ENCODE data around the gene AP3D1.
"Not testable (repeated sequence)": the region's sequence is repeated elsewhere in the genome, so short reads cannot be mapped to it uniquely, and the experiment has no call there.

AP3D1 gene

DNA sequence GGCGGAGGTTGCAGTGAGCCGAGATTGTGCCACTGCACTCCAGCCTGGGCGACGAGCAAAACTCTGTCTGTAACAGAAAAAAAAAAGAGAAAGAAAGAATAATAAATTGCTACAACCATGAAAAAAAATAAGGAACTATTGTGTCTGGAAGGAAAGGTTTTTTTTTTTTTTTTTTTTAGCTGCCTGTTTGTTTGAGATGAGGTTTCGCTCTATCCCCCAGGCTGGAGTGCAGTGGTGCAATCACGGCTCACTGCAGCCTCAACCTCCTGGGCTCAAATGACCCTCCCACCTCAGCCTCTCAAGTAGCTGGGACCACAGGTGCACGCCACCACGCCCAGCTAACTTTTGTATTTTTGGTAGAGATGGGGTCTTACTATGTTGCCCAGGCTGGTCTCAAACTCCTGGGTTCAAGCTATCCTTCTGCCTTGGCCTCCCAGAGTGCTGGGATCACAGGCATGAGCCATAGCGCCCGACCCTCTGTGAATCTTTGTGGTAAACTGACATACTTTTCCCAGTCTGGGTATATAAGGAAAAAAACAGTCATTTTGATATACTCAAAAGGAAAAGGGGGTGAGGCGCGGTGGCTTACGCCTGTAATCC lies 59.3 kb downstream of the AP3D1 start:
- in situ Hi-C loops (cut with HindIII; ENCODE audit: low sequenced_read_pairs) = not testable (repeated sequence)

GRCh38 chr19:2089727-2090053 lies 61.7 kb downstream of the AP3D1 start:
- in situ Hi-C loops (cut with HindIII; ENCODE audit: low sequenced_read_pairs) = no loop called here

DNA sequence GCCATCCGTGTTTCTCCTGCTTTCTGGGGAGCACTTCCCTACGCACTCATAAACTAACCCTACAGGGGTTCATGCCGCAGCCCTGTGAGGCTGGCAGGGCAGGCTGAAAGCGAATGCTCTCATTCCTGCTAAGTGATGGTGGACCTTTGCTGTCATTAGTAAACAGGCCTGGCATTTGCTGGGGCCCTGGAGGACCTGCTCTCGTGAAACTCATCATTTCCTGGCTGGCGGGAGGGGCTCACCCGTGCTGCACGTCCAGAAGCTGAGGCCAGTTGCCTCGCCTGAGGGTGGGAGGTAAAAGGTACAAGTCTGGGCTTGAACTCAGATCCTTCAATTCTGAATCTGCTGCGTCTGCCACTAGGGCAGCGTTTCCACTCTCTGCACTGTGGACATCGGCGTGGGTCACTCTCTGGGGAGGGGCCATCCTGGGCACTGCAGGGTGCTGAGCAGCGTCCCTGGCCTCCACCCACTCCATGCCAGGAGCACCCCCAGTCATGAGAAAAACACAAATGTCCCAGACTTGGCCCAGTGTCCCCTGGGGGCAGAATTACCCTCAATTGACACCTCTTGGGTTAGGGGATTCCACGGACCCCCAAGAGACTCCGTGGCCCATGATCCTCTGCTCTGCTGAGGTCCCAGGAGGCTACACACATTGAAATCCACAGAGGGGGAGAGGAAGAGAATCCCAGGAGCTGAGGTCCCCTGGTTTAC lies 62.2 kb downstream of the AP3D1 start:
- in situ Hi-C loops (cut with HindIII; ENCODE audit: low sequenced_read_pairs) = no loop called here

- in situ Hi-C loops (cut with HindIII; ENCODE audit: low sequenced_read_pairs) = no loop called here
Observed at GRCh38 chr19:2087621-2088100, 63.7 kb downstream of the AP3D1 start.

DNA sequence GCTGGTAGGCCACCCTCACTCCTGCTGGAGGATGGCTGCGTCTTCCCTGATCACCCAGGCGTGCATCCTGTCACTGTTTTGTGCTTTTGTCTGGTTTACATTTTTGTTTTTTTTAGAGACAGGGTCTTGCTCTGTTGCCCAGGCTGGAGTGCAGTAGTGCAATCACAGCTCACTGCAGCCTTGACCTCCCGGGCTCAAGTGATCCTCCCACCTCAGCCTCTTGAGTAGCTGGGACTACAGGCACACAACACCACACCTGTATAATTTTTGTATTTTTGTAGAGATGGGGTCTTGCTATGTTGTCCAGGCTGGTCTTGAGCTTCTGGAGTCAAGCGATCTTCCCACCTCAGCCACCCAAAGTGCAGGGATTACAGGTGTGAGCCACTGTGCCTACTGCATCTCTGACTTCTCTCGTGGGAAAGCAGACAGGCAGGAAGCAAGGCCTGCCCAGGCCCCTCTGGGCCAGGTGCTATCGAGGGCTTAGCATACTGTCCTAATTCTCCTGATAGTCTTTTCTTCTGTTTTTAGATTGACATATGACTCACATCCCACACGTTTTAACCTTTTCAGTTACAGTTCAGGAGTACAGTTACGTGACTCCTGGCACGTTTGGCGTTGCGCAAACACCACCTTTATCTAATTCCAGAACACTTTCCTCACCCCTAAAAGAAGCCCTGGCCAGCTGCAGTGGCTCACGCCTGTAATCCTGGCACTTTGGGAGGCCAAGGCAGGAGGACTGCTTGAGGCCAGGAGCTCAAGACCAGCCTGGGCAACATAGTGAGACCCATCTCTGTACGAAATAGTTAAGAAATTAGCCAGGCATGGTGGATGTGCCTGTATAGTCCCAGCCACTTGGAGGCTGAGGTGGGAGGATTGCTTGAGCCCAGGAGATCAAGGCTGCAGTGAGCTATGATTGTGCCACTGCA lies 64.4 kb downstream of the AP3D1 start:
- in situ Hi-C loops (cut with HindIII; ENCODE audit: low sequenced_read_pairs) = not testable (repeated sequence)

- in situ Hi-C loops (cut with HindIII; ENCODE audit: low sequenced_read_pairs) = no loop called here
Observed at GRCh38 chr19:2084993-2085720, 66.2 kb downstream of the AP3D1 start.

- in situ Hi-C loops (cut with HindIII; ENCODE audit: low sequenced_read_pairs) = no loop called here
Observed at GRCh38 chr19:2083174-2083854, 68.1 kb downstream of the AP3D1 start.

DNA sequence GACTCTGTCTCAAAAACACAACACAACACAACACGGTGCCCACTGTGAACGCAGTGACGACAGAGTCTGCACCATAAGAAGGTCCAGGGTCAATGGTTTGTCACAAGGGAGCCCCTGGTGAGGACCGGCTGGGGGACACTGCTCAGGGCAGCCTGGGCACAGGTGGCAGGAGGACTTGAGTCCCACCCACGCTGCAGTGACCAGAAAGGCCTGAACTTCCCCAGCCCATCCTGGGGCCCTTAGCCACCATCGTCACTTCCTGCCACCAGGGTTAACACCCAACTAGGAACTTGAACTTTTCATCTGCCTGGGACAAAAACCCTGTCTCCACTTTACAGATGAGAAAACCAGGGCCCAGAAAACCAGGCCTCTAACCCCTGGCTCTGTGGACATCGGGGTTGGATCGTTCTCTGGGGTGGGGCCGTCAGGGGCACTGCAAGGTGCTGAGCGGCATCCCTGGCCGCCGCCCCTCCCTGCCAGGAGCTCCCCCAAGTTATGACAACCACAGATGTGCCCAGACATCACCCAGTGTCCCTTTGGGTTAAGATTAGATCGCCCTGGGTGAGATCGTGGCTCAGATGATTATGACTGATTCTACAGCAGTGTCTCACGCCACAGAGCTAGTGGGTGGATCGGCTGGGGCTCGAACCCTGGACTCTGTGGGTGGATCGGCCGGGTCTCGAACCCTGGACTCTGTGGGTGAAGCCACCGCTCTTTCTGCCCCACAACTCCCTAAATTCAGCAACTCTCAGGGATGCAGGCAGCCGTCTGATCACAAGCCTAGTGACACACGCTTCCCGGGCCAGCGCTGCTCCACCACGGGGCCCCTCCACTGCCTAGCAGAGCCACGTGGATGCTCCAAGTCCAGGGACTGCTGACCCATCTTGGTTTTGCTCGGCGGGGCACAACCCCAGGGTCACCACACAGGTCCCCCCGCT lies 69.2 kb downstream of the AP3D1 start:
- in situ Hi-C loops (cut with HindIII; ENCODE audit: low sequenced_read_pairs) = no loop called here

DNA sequence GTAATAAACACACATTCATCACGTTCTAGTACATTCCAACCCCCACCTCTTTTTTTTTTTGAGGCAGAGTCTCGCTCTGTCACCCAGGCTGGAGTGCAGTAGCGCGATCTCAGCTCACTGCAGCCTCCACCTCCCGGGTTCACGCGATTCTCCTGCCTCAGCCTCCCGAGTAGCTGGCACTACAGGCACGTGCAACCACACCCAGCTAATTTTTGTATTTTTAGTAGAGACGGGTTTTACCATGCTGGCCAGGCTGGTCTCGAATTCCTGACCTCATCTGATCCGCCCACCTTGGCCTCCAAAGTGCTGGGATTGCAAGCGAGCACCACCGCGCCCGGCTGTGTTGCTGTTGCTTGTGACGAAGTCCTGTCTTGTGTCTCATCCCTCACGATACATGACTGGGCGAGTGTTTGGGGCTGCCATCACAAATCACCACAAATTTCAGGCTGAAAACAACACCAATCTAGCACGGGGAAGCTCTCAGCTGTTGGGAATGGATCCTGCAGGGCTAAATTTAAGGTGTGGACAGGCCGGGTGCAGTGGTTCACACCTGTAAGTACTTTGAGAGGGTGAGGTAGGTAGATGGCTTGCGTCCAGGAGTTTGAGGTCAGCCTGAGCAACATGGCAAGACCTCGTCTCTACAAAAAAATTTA lies 70.9 kb downstream of the AP3D1 start:
- in situ Hi-C loops (cut with HindIII; ENCODE audit: low sequenced_read_pairs) = no loop called here

GRCh38 chr19:2079865-2080301 lies 71.5 kb downstream of the AP3D1 start:
- in situ Hi-C loops (cut with HindIII; ENCODE audit: low sequenced_read_pairs) = no loop called here

GRCh38 chr19:2079076-2079864 lies 72.1 kb downstream of the AP3D1 start:
- in situ Hi-C loops (cut with HindIII; ENCODE audit: low sequenced_read_pairs) = no loop called here

- in situ Hi-C loops (cut with HindIII; ENCODE audit: low sequenced_read_pairs) = no loop called here
Observed at GRCh38 chr19:2077833-2078619, 73.3 kb downstream of the AP3D1 start.

- in situ Hi-C loops (cut with HindIII; ENCODE audit: low sequenced_read_pairs) = no loop called here
Observed at GRCh38 chr19:2077398-2077797, 74.0 kb downstream of the AP3D1 start.

DNA sequence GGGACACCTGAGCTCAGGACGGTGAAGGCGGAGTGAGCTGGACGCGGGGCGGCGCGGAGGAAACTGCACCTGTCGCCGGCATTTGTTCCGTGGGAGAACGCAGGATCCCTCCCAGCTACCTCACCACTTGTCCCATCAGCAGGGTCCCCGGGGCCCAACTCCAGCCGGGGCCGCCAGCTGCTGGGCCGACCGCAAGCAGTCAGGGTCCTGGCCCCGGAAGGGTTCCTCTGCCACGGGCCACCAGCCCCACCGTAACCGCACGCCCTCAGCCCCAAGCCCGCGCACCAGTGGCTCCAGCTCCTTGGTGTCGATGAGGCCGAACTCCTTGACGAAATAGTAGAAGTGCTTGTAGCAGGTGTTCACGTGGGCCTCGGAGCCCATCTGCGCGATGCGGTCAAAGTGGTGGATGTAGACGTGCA lies 74.8 kb downstream of the AP3D1 start:
- in situ Hi-C loops (cut with HindIII; ENCODE audit: low sequenced_read_pairs) = no loop called here

DNA sequence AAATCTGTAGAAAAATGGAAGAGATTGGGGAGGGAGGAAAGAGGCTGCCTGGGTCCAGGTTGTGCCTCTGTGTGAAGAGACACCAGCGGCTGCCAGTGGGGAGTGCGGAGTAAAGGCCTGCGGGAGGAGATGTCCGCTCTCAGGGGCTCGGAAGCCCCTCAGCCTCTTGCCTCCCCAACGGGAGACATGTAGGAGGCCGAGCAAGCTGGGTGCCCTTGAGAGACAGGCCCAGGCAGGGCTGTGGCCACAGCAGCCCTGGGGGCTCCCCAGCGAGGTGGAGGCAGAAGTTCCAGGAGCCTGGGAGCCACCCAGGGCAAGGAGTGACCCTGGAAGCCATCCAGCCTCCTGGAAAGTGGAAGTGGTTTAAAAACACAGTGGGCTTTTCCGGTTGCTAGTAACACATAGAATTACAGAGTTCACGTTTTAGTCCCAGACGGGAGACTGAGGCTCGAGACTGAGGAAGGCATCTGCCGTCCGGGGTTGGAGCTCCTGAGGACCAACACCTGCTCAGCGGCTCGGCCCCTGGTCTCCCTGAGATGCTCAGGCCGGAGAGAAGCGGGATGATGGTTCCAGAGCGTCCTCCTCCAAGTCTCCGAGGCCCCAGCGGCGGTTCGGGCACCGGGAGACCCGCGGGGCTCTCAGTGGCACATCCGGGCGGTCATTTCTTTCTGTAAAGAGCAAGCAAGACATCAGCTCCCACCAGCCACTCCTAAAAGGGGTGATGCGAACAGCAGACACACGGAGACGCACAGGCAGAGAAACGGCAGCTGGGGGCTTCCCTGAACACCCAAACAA lies 78.4 kb downstream of the AP3D1 start:
- in situ Hi-C loops (cut with HindIII; ENCODE audit: low sequenced_read_pairs) = no loop called here

GRCh38 chr19:2070986-2071673 lies 80.2 kb downstream of the AP3D1 start:
- in situ Hi-C loops (cut with HindIII; ENCODE audit: low sequenced_read_pairs) = no loop called here

Data from DLD1 (cell line).